Fibroblast of the aortic adventitia (primary cell): ENCODE data around the gene HSPB7. TPM values are rescaled to one million over a fixed set of nuclear protein-coding genes. Genes with fewer than 3 reads are reported as not detected.
A peak's percentile ranks its signal among the peaks of the same experiment; 100 is the strongest.

Source experiments
- DNase-seq: peaks from one replicate; pipeline ENCODE4 v3.0.0-alpha.2; 2010; ENCODE audit warnings: low read depth
- H3K4me3 ChIP-seq: 2 replicates; pipeline ENCODE4 v1.5.1; 2011; ENCODE audit warnings: low read depth, mild to moderate bottlenecking, control low read depth, low read length, moderate library complexity
- CTCF ChIP-seq: IDR thresholded peaks from 2 replicates; pipeline ENCODE4 v1.5.1; 2011; ENCODE audit warnings: mild to moderate bottlenecking, low read length, control low read depth, inconsistent platforms; ENCODE audit not compliant: insufficient read depth
- total RNA-seq: library from RNA; depleted of rRNA; stranded (reverse); fragments of >200 nt; gene quantifications from 2 replicates; pipeline ENCODE4 v1.2.3, GENCODE V29; 2012; ENCODE audit warnings: low replicate concordance

Gene HSPB7
- total RNA-seq, result 8.9 TPM in 1 of 2 replicates, not detected in the other

GRCh38 chr1:16017461-16018303 is at the start of gene HSPB7:
Gene HSPB7, minus strand, starts transcription at chr1:16018043. Its CDS starts 80 bp downstream, at chr1:16017963.
- peak within 1 kb of the TSS; percentile 60 for H3K4me3 ChIP-seq
- no peak for TF ChIP-seq CTCF
- DNase-seq, result peak; percentile 96

GRCh38 chr1:16067127-16067768 is 49.4 kb upstream of the HSPB7 start:
- no peak overlapping the region for H3K4me3 ChIP-seq
- TF ChIP-seq CTCF, result no peak
- DNase-seq, result no peak

- DNase-seq, result no peak
- no peak overlapping the region for H3K4me3 ChIP-seq
- no peak for TF ChIP-seq CTCF
Measured at GRCh38 chr1:16066245-16066644, 48.4 kb upstream of the HSPB7 start.

GRCh38 chr1:16065269-16065576 is 47.4 kb upstream of the HSPB7 start:
- no peak for DNase-seq
- no peak overlapping the region for H3K4me3 ChIP-seq
- TF ChIP-seq CTCF, result no peak

- H3K4me3 ChIP-seq, result no peak overlapping the region
- TF ChIP-seq CTCF, result no peak
- no peak for DNase-seq
Measured at GRCh38 chr1:16064536-16065268, 46.9 kb upstream of the HSPB7 start.

GRCh38 chr1:16063921-16064320 is 46.1 kb upstream of the HSPB7 start:
- H3K4me3 ChIP-seq, result no peak overlapping the region
- no peak for DNase-seq
- no peak for TF ChIP-seq CTCF
